CD4-positive, alpha-beta T cell (primary cell): Measurements from ENCODE around the gene CPNE1. TPM values are rescaled to one million over a fixed set of nuclear protein-coding genes. Genes with fewer than 3 reads are reported as not detected.
"Not testable (repeated sequence)": the region's sequence is repeated elsewhere in the genome, so short reads cannot be mapped to it uniquely, and the experiment has no call there.

Experiments used
- ATAC-seq: fragments of 200-7000 bp; cut with Tn5 transposase; one replicate; pipeline ENCODE4 v1.10.0; 2022; ENCODE audit warnings: mild to moderate bottlenecking; ENCODE audit not compliant: poor library complexity
- CTCF ChIA-PET: fragments of 350-600 bp; sonication (Branson Sonifier 250); formaldehyde crosslinking; loops from one replicate; lab custom pipeline; 2021; ENCODE audit warnings: antibody characterized with exemption, inconsistent platforms; lab: Charles Lee
- POLR2A ChIA-PET: fragments of 350-600 bp; sonication (Branson Sonifier 250); formaldehyde crosslinking; loops from one replicate; lab custom pipeline; 2021; ENCODE audit warnings: antibody characterized with exemption, inconsistent platforms; lab: Charles Lee
- DNase-seq, 14 experiments: peaks; one replicate each; pipeline ENCODE4 v3.0.0-alpha.2; 2013 to 2020; ENCODE audit warnings: mixed read lengths in 2 of 14
- H3K27ac ChIP-seq, 2 donors: one replicate each; pipeline versions ENCODE4 v1.5.1 to v1.7.0; 2013; ENCODE audit warnings: low read length in 2 of 2, low read depth in 1 of 2, mild to moderate bottlenecking in 1 of 2
- H3K27me3 ChIP-seq, 2 experiments: 1 replicate in 1 of 2; 2 replicates in 1 of 2; pipeline versions ENCODE4 v1.6.1 to v1.7.0; 2013; ENCODE audit warnings: low read length in 2 of 2, control low read depth in 1 of 2, mild to moderate bottlenecking in 1 of 2, moderate library complexity in 1 of 2; ENCODE audit not compliant: insufficient read depth in 2 of 2, control insufficient read depth in 1 of 2
- H3K36me3 ChIP-seq: one replicate; pipeline ENCODE4 v1.6.1; 2013; ENCODE audit warnings: low read length, control low read depth; ENCODE audit not compliant: insufficient read depth
- H3K4me1 ChIP-seq: one replicate; pipeline ENCODE4 v1.6.1; 2013; ENCODE audit warnings: low read length, control low read depth; ENCODE audit not compliant: insufficient read depth
- H3K4me3 ChIP-seq: one replicate; pipeline ENCODE4 v1.5.1; 2013; ENCODE audit warnings: mild to moderate bottlenecking, low read length, moderate library complexity
- H3K9me3 ChIP-seq, 2 experiments: 1 replicate in 1 of 2; 2 replicates in 1 of 2; pipeline versions ENCODE4 v1.6.1 to v1.7.0; 2013; ENCODE audit warnings: low read length in 2 of 2, mild to moderate bottlenecking in 2 of 2, control low read depth in 1 of 2, moderate library complexity in 1 of 2; ENCODE audit not compliant: control insufficient read depth in 1 of 2, insufficient read depth in 1 of 2
- H3K27ac Mint-ChIP-seq: one replicate; pipeline ENCODE4 v1.8.0; 2020; ENCODE audit warnings: mixed read lengths
- H3K27me3 Mint-ChIP-seq: one replicate; pipeline ENCODE4 v1.8.0; 2021; ENCODE audit warnings: mixed read lengths
- H3K36me3 Mint-ChIP-seq: one replicate; pipeline ENCODE4 v1.8.0; 2021; ENCODE audit warnings: low read depth, mixed read lengths
- H3K4me1 Mint-ChIP-seq: one replicate; pipeline ENCODE4 v1.8.0; 2021; ENCODE audit warnings: low read depth, mixed read lengths
- H3K4me3 Mint-ChIP-seq: one replicate; pipeline ENCODE4 v1.8.0; 2020; ENCODE audit warnings: mild to moderate bottlenecking, mixed read lengths
- H3K9me3 Mint-ChIP-seq: one replicate; pipeline ENCODE4 v1.8.0; 2020; ENCODE audit warnings: mixed read lengths
- intact Hi-C, 2 experiments: fragments of 100-400 bp; cut with DNase I in 1 of 2; cut with micrococcal nuclease in 1 of 2; formaldehyde crosslinking; loops; one replicate each; pipeline versions ENCODE4 v1.15.1 to v1.9.0; 2023 to 2025; cut with DNase I, micrococcal nuclease
- polyA plus RNA-seq, 2 donors: library from polyadenylated mRNA; unstranded; fragments of 120-200 nt; gene quantifications; one replicate each; pipeline ENCODE4 v1.2.1, GENCODE V29; 2013
- total RNA-seq, 174 experiments: library from RNA in 2 of 174; stranded (reverse) in 2 of 174; gene quantifications; one replicate each; pipeline ENCODE4 v1.2.3 and lab custom pipeline; 2021 to 2026
- TF ChIP-seq, protein P1 (sequence below): fragments of 200-600 bp; IDR thresholded peaks from one replicate; pipeline ENCODE4 v1.8.0; 2022; ENCODE audit warnings: antibody characterized with exemption, mild to moderate bottlenecking

CPNE1 gene
- total RNA-seq (100 to 1,000 TPM; 146 to 153 TPM), total RNA-seq (lab: John Stamatoyannopoulos, UW) (36.6 to 179 (median 108) reads per million in 172 experiments)
- polyA plus RNA-seq (2013, experiment 1 of 2) = 172 TPM
- 246 TPM for polyA plus RNA-seq (2013, experiment 2 of 2)

- TF ChIP-seq, protein P1, sequence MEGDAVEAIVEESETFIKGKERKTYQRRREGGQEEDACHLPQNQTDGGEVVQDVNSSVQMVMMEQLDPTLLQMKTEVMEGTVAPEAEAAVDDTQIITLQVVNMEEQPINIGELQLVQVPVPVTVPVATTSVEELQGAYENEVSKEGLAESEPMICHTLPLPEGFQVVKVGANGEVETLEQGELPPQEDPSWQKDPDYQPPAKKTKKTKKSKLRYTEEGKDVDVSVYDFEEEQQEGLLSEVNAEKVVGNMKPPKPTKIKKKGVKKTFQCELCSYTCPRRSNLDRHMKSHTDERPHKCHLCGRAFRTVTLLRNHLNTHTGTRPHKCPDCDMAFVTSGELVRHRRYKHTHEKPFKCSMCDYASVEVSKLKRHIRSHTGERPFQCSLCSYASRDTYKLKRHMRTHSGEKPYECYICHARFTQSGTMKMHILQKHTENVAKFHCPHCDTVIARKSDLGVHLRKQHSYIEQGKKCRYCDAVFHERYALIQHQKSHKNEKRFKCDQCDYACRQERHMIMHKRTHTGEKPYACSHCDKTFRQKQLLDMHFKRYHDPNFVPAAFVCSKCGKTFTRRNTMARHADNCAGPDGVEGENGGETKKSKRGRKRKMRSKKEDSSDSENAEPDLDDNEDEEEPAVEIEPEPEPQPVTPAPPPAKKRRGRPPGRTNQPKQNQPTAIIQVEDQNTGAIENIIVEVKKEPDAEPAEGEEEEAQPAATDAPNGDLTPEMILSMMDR = no peak
- H3K4me1 ChIP-seq = peaks cover 37% of the 10 kb centered on the region
- POLR2A ChIA-PET = interaction anchor here (0.8 to 8.2 kb wide), 20 partner anchors 9 to 518 kb away, joined by 3 to 147 read pairs (median 10); partner anchors contain the start of genes CEP250, EDEM2, ERGIC3 and NFS1
- ATAC-seq = peak; percentile 67
- H3K27me3 Mint-ChIP-seq = no peaks in the 10 kb centered on the region
- H3K36me3 Mint-ChIP-seq = peaks cover 33% of the 10 kb centered on the region
- peak within 1 kb of the TSS; percentile 89 for H3K4me3 Mint-ChIP-seq
- peak within 1 kb of the TSS; percentile 99 for H3K27ac Mint-ChIP-seq
- intact Hi-C loops = loop anchor here (1.0 to 5.0 kb wide), 9 partner anchors 34 to 172 kb away; partner anchors contain the start of genes ERGIC3 (in 2 of the 2), NFS1 (in 2 of the 2), RBM39 (in 2 of the 2) and ROMO1 (in 2 of the 2)
- peaks cover 49% of the 10 kb centered on the region for H3K4me1 Mint-ChIP-seq
- DNase-seq = peak; percentile 87 to 97 (median 92)
- H3K27ac ChIP-seq = peak within 1 kb of the TSS; percentile 99
- CTCF ChIA-PET = interaction anchor here (0.9 to 8.1 kb wide), 5 partner anchors 35 to 77 kb away, joined by 3 to 57 read pairs (median 6); partner anchors contain the start of genes NFS1, RBM39 and ROMO1
- H3K9me3 ChIP-seq = no peaks in the 10 kb centered on the region
- H3K27me3 ChIP-seq = no peaks in the 10 kb centered on the region
- no peaks in the 10 kb centered on the region for H3K9me3 Mint-ChIP-seq
- H3K4me3 ChIP-seq = peak within 1 kb of the TSS; percentile 97
- peaks cover 14% of the 10 kb centered on the region for H3K36me3 ChIP-seq
These were observed at the start of gene CPNE1, which contains the start of gene RBM12 for GRCh38 chr20:35664466-35665206. CPNE1 (minus strand) TSS chr20:35664900; CDS start chr20:35632923, 31,977 bp downstream. RBM12 (minus strand) TSS chr20:35664900; CDS start chr20:35655322, 9,578 bp downstream.

DNA sequence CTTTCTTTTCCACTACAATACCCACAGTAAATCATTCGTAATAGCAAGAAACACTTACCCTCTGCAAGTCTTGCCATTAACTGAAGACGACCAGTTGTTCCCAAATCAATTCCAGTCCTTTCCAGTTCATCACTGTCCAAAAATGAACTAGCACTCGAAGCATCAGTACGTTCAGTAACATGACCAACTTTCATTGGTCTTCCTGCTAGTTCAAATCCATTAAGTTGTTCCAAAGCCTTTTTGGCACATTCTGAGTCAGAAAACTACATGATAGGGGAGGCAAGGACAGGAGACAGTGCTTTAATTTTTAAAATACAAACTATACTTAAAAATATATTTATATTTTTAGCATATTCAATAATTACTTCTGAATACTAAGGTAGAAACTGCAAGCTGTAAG lies 49.4 kb upstream of the CPNE1 start:
- Mint-ChIP-seq H3K27me3 (no peaks in the 10 kb centered on the region), H3K4me3 (peak overlapping the region; percentile 15), H3K36me3 (peaks cover 96% of the 10 kb centered on the region), H3K27ac (no peak overlapping the region), H3K4me1 (peaks cover 62% of the 10 kb centered on the region), H3K9me3 (no peaks in the 10 kb centered on the region)
- peaks cover 97% of the 10 kb centered on the region for H3K36me3 ChIP-seq
- TF ChIP-seq, protein P1 = no peak
- no peaks in the 10 kb centered on the region for H3K27me3 ChIP-seq
- ATAC-seq = no peak
- CTCF ChIA-PET = interaction anchor here (0.6 to 1.2 kb wide), 2 partner anchors 88 to 95 kb away, joined by 3 to 4 read pairs; no protein-coding TSS in a partner anchor
- DNase-seq = no peak
- H3K4me1 ChIP-seq = peaks cover 41% of the 10 kb centered on the region
- no peak overlapping the region for H3K4me3 ChIP-seq
- no peak overlapping the region for H3K27ac ChIP-seq
- intact Hi-C loops = loop anchor here in 1 of 2 experiments (2.0 kb wide), 1 partner anchor 21 kb away; no protein-coding TSS in a partner anchor
- POLR2A ChIA-PET = no interaction called here
- no peaks in the 10 kb centered on the region for H3K9me3 ChIP-seq

DNA sequence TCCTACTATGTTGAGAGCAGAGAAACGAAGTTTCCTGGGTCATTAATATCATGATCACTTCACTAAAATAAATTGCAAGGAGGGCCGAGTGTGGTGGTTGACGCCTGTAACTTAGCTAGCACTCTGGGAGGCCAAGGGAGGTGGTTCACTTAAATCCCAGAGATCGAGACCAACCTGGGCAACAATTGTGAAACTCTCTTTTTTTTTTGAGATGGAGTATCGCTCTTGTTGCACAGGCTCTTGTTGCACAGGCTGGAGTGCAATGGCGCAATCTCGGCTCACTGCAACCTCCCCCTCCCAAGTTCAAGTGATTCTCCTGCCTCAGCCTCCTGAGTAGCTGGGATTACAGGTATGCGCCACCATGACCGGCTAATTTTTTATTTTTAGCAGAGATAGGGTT lies 48.4 kb upstream of the CPNE1 start:
- H3K9me3 ChIP-seq, DNase-seq, H3K27me3 Mint-ChIP-seq, intact Hi-C loops, H3K9me3 Mint-ChIP-seq, H3K27ac ChIP-seq, H3K27me3 ChIP-seq, H3K4me3 ChIP-seq, ATAC-seq: not testable (repeated sequence)
- Mint-ChIP-seq H3K4me3 (peak overlapping the region; percentile 30), H3K4me1 (peaks cover 69% of the 10 kb centered on the region), H3K27ac (peak overlapping the region; percentile 47), H3K36me3 (peaks cover 96% of the 10 kb centered on the region)
- CTCF ChIA-PET = interaction anchor here (0.7 to 0.9 kb wide), 2 partner anchors 26 to 108 kb away, joined by 3 read pairs; no protein-coding TSS in a partner anchor
- Histone ChIP-seq H3K36me3 (peaks cover 97% of the 10 kb centered on the region), H3K4me1 (peaks cover 33% of the 10 kb centered on the region)
- POLR2A ChIA-PET = interaction anchor here (0.7 to 3.6 kb wide), 2 partner anchors 29 to 31 kb away, joined by 3 to 20 read pairs; partner anchors contain the start of gene RBM39
